Measurements from ENCODE around the gene ZFP36L1. TPM values are rescaled to one million over a fixed set of nuclear protein-coding genes. Genes with fewer than 3 reads are reported as not detected.

Gene ZFP36L1
- total RNA-seq, 4 donors from 2014 or later = 180 to 712 (median 266) TPM

DNA sequence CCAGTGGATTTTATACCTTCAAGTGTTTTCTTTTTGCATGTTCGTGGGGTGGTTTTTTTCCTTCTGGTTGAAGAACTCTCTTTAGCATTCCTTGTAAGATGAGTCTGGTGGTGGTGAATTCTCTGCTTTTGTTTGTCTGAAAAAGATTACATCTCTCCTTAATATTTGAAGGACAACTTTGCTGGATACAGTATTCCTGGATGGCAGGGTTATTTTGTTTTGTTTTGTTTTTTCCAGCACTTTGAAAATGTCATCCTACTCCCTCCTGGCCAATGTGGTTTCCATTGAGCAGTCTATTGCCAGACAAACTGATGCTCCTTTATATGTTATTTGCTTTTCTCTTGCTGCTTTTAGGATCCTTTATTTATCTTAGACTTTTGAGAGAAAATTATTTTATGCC lies 43.2 kb upstream of the ZFP36L1 start:
- H3K4me1 ChIP-seq = peaks cover under 1 to 2% (median under 1%) of the 10 kb centered on the region in 4 donors
- intact Hi-C loops (cut with DNase I; ENCODE audit: low total_unique reads) = no loop called here
- no peaks in the 10 kb centered on the region for H3K27me3 ChIP-seq
- 85 to 89% methylated on average over 1 of the region's 1 CpG for WGBS, 2 donors (ENCODE audit: low coverage in 1 of 2)
- no peak overlapping the region for H3K4me3 ChIP-seq
- in situ Hi-C loops (cut with MboI; ENCODE audit: low pct_ligation_motif_present in 1 of 4, low pct_unique_long_range_greater_than_20kb in 1 of 4, low sequenced_read_pairs in 3 of 4) = loop anchor here in 2 of 4 donors (25.0 kb wide), 1 partner anchor 999 kb away; no protein-coding TSS in a partner anchor
- TF ChIP-seq EP300 (IDR thresholded peaks at IDR 0.05; ENCODE audit: low read depth) = no peak
- peaks cover 7 to 15% of the 10 kb centered on the region in 2 donors for H3K9me3 ChIP-seq
- H3K36me3 ChIP-seq = no peaks in the 10 kb centered on the region
- DNase-seq = no peak
- H3K27ac ChIP-seq = no peak overlapping the region

DNA sequence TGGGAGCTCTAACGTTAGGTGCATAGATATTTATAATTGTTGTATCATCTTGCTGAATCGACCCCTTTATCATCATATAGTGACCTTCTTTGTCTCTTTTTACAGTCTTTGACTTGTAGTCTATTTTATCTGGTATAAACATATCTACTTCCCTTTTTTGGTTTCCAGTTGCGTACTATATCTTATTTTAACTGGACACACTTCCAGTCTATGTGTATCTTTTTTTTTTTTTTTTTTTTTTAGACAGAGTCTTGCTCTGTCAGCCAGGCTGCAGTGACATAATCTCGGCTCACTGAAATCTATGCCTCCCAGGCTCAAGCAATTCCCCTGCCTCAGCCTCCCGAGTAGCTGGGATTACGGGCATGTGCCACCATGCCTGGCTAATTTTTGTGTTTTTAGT lies 41.9 kb upstream of the ZFP36L1 start:
- no peak for DNase-seq
- 61 to 70% methylated on average over 6 of the region's 6 CpGs for WGBS, 2 donors (ENCODE audit: low coverage in 1 of 2)
- Histone ChIP-seq H3K4me1 (no peaks in the 10 kb centered on the region), H3K4me3 (no peak overlapping the region), H3K9me3 (peaks cover 7 to 15% of the 10 kb centered on the region in 2 donors), H3K27ac (no peak overlapping the region), H3K36me3 (no peaks in the 10 kb centered on the region), H3K27me3 (no peaks in the 10 kb centered on the region)
- intact Hi-C loops (cut with DNase I; ENCODE audit: low total_unique reads) (no loop called here), in situ Hi-C loops (cut with MboI; ENCODE audit: low pct_ligation_motif_present in 1 of 4, low pct_unique_long_range_greater_than_20kb in 1 of 4, low sequenced_read_pairs in 3 of 4) (loop anchor here in 2 of 4 donors (25.0 kb wide), 1 partner anchor 998 kb away; no protein-coding TSS in a partner anchor)
- TF ChIP-seq POLR2A (IDR thresholded peaks at IDR 0.05) = no peak
- TF ChIP-seq, protein P1, sequence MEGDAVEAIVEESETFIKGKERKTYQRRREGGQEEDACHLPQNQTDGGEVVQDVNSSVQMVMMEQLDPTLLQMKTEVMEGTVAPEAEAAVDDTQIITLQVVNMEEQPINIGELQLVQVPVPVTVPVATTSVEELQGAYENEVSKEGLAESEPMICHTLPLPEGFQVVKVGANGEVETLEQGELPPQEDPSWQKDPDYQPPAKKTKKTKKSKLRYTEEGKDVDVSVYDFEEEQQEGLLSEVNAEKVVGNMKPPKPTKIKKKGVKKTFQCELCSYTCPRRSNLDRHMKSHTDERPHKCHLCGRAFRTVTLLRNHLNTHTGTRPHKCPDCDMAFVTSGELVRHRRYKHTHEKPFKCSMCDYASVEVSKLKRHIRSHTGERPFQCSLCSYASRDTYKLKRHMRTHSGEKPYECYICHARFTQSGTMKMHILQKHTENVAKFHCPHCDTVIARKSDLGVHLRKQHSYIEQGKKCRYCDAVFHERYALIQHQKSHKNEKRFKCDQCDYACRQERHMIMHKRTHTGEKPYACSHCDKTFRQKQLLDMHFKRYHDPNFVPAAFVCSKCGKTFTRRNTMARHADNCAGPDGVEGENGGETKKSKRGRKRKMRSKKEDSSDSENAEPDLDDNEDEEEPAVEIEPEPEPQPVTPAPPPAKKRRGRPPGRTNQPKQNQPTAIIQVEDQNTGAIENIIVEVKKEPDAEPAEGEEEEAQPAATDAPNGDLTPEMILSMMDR (IDR thresholded peaks at IDR 0.05) = no peak
- TF ChIP-seq EP300 (IDR thresholded peaks at IDR 0.05; ENCODE audit: low read depth) = no peak
- TF ChIP-seq POLR2AphosphoS5 (IDR thresholded peaks at IDR 0.05) = no peak

DNA sequence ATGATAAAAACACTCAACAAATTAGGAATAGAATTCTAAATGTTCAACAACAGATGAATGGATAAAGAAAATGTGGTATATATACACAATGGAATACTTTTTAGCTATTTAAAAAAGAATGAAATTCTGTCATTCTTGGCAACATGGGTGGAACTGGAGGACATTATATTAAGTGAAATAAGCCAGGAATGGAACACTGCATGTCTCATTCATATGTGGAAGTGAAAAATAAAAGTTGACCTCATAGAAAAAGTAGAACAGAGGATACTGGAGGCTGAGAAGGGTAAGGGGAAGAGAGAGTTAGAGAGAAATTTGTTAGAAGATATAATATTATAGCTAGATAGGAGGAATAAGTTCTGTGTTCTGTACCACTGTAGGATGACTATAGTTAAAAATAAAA lies 35.8 kb upstream of the ZFP36L1 start:
- Histone ChIP-seq H3K9me3 (no peaks in the 10 kb centered on the region), H3K36me3 (no peaks in the 10 kb centered on the region), H3K27me3 (no peaks in the 10 kb centered on the region), H3K4me3 (no peak overlapping the region), H3K27ac (no peak overlapping the region), H3K4me1 (peaks cover 0 to 7% (median 0%) of the 10 kb centered on the region in 4 donors)
- intact Hi-C loops (cut with DNase I; ENCODE audit: low total_unique reads) = no loop called here
- no peak for DNase-seq
- TF ChIP-seq POLR2AphosphoS5 (IDR thresholded peaks at IDR 0.05) (no peak), EP300 (IDR thresholded peaks at IDR 0.05; ENCODE audit: low read depth) (no peak), POLR2A (IDR thresholded peaks at IDR 0.05) (no peak)
- TF ChIP-seq, protein P1 (IDR thresholded peaks at IDR 0.05) = no peak
- in situ Hi-C loops (cut with MboI; ENCODE audit: low pct_ligation_motif_present in 1 of 4, low pct_unique_long_range_greater_than_20kb in 1 of 4, low sequenced_read_pairs in 3 of 4) = loop anchor here (10.0 to 25.0 kb wide), 4 partner anchors 584 to 994 kb away; no protein-coding TSS in a partner anchor

DNA sequence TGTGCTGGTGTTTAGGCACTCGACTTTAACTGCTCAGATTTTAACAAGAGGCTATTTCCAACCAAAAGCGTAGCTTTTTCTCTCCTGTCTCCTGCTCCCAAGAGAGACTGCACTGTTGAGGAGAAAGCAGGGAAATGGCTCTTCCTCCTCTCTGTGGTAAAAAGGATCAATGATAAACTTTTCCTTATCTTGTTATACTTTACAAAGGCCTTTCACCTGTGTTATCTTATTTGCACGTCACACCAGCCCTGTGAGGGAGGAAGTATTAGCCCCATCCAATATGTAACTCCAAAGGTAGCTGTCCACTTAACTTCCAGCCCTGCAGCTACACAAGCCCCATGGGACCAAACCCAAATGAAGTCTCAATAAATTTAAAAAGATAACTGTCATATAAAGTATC lies 32.9 kb upstream of the ZFP36L1 start:
- Histone ChIP-seq H3K4me3 (no peak overlapping the region), H3K27me3 (no peaks in the 10 kb centered on the region), H3K27ac (no peak overlapping the region), H3K4me1 (peaks cover 0 to 7% (median 0%) of the 10 kb centered on the region in 4 donors), H3K9me3 (no peaks in the 10 kb centered on the region), H3K36me3 (no peaks in the 10 kb centered on the region)
- in situ Hi-C loops (cut with MboI; ENCODE audit: low pct_ligation_motif_present in 1 of 4, low pct_unique_long_range_greater_than_20kb in 1 of 4, low sequenced_read_pairs in 3 of 4) (loop anchor here (10.0 to 25.0 kb wide), 4 partner anchors 581 to 991 kb away; no protein-coding TSS in a partner anchor), intact Hi-C loops (cut with DNase I; ENCODE audit: low total_unique reads) (no loop called here)
- 79 to 94% methylated on average over 3 of the region's 3 CpGs for WGBS, 2 donors (ENCODE audit: low coverage in 1 of 2)
- DNase-seq = no peak
- TF ChIP-seq POLR2AphosphoS5 (IDR thresholded peaks at IDR 0.05) (no peak), POLR2A (IDR thresholded peaks at IDR 0.05) (no peak), EP300 (IDR thresholded peaks at IDR 0.05; ENCODE audit: low read depth) (no peak)
- TF ChIP-seq, protein P1 (IDR thresholded peaks at IDR 0.05) = no peak
